Measurements from ENCODE around the gene OR51B4.

DNA sequence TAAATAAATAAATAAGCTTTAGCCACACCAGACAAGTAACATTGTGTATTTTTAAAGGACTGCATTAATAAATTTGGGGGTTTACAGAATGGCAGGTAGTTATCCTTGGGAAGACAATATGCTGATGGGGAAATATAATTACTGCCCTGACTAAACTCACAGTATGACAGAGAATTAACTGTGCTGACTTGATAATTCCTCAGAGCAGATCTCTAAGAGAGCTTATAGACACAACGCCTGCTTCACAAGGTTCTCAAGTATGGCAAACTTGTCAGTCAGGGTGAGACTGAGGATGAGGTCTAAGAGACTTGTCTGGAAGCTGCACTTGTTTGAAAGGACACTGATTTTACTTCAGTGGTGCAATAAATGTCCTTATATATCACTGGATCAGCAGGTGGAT lies 3.3 kb downstream of the OR51B4 start:
- TF ChIP-seq, protein P1, sequence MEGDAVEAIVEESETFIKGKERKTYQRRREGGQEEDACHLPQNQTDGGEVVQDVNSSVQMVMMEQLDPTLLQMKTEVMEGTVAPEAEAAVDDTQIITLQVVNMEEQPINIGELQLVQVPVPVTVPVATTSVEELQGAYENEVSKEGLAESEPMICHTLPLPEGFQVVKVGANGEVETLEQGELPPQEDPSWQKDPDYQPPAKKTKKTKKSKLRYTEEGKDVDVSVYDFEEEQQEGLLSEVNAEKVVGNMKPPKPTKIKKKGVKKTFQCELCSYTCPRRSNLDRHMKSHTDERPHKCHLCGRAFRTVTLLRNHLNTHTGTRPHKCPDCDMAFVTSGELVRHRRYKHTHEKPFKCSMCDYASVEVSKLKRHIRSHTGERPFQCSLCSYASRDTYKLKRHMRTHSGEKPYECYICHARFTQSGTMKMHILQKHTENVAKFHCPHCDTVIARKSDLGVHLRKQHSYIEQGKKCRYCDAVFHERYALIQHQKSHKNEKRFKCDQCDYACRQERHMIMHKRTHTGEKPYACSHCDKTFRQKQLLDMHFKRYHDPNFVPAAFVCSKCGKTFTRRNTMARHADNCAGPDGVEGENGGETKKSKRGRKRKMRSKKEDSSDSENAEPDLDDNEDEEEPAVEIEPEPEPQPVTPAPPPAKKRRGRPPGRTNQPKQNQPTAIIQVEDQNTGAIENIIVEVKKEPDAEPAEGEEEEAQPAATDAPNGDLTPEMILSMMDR (IDR thresholded peaks at IDR 0.05): no peak
- TF ChIP-seq POLR2A (IDR thresholded peaks at IDR 0.05) (no peak), POLR2AphosphoS5 (IDR thresholded peaks at IDR 0.05) (no peak)

Measured in breast epithelium (tissue), 3 donors.